IMR-90 (cell line): ENCODE data around the gene MCL1.
"Not testable (repeated sequence)": the region's sequence is repeated elsewhere in the genome, so short reads cannot be mapped to it uniquely, and the experiment has no call there.

ENCODE experiments used
- BHLHE40 ChIP-seq: fragments of 150-350 bp; IDR thresholded peaks from 2 replicates; pipeline ENCODE4 v1.6.1; 2016; ENCODE audit warnings: mild to moderate bottlenecking, low read depth, low read length
- CEBPB ChIP-seq: IDR thresholded peaks from 2 replicates; pipeline ENCODE4 v1.6.1; 2012; ENCODE audit warnings: low read depth, low read length, improper control_type of control experiment
- ELK1 ChIP-seq: fragments of 150-350 bp; IDR thresholded peaks from 2 replicates; pipeline ENCODE4 v1.6.1; 2016; ENCODE audit warnings: low read depth, mild to moderate bottlenecking, low read length, moderate library complexity, borderline replicate concordance
- FOS ChIP-seq: fragments of 150-350 bp; IDR thresholded peaks from 2 replicates; pipeline ENCODE4 v1.6.1; 2016; ENCODE audit warnings: low read depth, low read length
- MAZ ChIP-seq: IDR thresholded peaks from 2 replicates; pipeline ENCODE4 v1.6.1; 2012; ENCODE audit warnings: low read depth, mild to moderate bottlenecking, low read length, improper control_type of control experiment, moderate library complexity, borderline replicate concordance
- MXI1 ChIP-seq: IDR thresholded peaks from 2 replicates; pipeline ENCODE4 v1.6.1; 2012; ENCODE audit warnings: low read depth, mild to moderate bottlenecking, low read length, moderate library complexity, borderline replicate concordance
- NFE2L2 ChIP-seq: fragments of 150-350 bp; IDR thresholded peaks from 2 replicates; pipeline ENCODE4 v1.6.1; 2016; ENCODE audit warnings: low read depth, mild to moderate bottlenecking, low read length
- POLR2A ChIP-seq: IDR thresholded peaks from 2 replicates; pipeline ENCODE4 v1.6.1; 2012; ENCODE audit warnings: mild to moderate bottlenecking, low read depth, low read length
- RAD21 ChIP-seq: IDR thresholded peaks from 2 replicates; pipeline ENCODE4 v1.6.1; 2012; ENCODE audit warnings: low read length, improper control_type of control experiment
- RFX5 ChIP-seq: IDR thresholded peaks from 2 replicates; pipeline ENCODE4 v1.8.0; 2012; ENCODE audit warnings: low read depth, mild to moderate bottlenecking, low read length, moderate library complexity
- SMC3 ChIP-seq: fragments of 150-350 bp; IDR thresholded peaks from 2 replicates; pipeline ENCODE4 v1.6.1; 2016; ENCODE audit warnings: low read depth, mild to moderate bottlenecking, antibody characterized with exemption, low read length, moderate library complexity
- USF2 ChIP-seq: fragments of 150-350 bp; IDR thresholded peaks from 2 replicates; pipeline ENCODE4 v1.6.1; 2017; ENCODE audit warnings: mild to moderate bottlenecking, antibody characterized with exemption, low read length, low read depth
- TF ChIP-seq, protein P1 (sequence below): conservative IDR thresholded peaks from 2 replicates; pipeline ENCODE4 v1.5.1; 2012; ENCODE audit warnings: mild to moderate bottlenecking, low read depth, low read length, improper control_type of control experiment

DNA sequence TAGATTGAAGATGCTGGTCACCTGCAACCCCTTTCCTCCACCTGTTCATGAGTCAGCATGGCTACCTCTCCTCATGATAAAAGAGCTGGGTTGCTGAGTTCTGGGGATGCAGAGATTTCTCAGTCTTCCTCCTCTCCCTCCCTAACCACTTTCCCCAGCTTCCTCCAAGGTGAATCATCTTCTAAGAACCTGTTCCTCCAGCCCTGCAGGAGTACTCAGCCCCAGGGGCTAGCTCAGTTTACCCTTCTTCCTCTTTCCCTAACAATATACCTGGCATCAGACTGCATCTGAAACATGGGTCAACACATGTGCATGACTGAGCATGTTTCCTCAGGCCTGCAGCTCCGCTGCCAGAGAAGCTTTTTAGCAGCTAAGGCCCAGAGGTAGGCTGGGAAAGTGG, 44.7 kb upstream of the MCL1 start:
- TF ChIP-seq POLR2A, SMC3, CEBPB, RFX5, ELK1, MXI1, USF2, FOS, BHLHE40, RAD21, NFE2L2, MAZ: not testable (repeated sequence)
- TF ChIP-seq, protein P1, sequence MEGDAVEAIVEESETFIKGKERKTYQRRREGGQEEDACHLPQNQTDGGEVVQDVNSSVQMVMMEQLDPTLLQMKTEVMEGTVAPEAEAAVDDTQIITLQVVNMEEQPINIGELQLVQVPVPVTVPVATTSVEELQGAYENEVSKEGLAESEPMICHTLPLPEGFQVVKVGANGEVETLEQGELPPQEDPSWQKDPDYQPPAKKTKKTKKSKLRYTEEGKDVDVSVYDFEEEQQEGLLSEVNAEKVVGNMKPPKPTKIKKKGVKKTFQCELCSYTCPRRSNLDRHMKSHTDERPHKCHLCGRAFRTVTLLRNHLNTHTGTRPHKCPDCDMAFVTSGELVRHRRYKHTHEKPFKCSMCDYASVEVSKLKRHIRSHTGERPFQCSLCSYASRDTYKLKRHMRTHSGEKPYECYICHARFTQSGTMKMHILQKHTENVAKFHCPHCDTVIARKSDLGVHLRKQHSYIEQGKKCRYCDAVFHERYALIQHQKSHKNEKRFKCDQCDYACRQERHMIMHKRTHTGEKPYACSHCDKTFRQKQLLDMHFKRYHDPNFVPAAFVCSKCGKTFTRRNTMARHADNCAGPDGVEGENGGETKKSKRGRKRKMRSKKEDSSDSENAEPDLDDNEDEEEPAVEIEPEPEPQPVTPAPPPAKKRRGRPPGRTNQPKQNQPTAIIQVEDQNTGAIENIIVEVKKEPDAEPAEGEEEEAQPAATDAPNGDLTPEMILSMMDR = not testable (repeated sequence)
